Measurements from ENCODE around the gene GDPD3. TPM values are rescaled to one million over a fixed set of nuclear protein-coding genes. Genes with fewer than 3 reads are reported as not detected.

GDPD3 gene
- total and polyA plus RNA-seq, 2 of the 13 experiments (the other 11 are each of a cell fraction or from before 2014, with no cell fraction given) = 18.7 to 20.6 TPM

GRCh38 chr16:30139583-30140481 lies 26.5 kb upstream of the GDPD3 start (continued):
- no peak for TF ChIP-seq ZNF280B (CRISPR knock-in tag; IDR thresholded peaks at IDR 0.05; ENCODE audit: borderline replicate concordance)
- TF ChIP-seq ARNT (IDR thresholded peaks at IDR 0.05) = no peak
- 0 out of 2 replicates have a peak, but pooled peaks have one; percentile 21 for TF ChIP-seq ZNF574 (CRISPR knock-in tag; IDR thresholded peaks at IDR 0.05)
- TF ChIP-seq MXI1 (IDR thresholded peaks at IDR 0.05; ENCODE audit: borderline replicate concordance, low read depth, low read length) = peak; percentile 92; the same call in 2 of the 3 replicates
- TF ChIP-seq ZNF20 (CRISPR knock-in tag; IDR thresholded peaks at IDR 0.05) = no peak
- peak; percentile 61; the same call in 1 of the 2 replicates for TF ChIP-seq MIER2 (CRISPR knock-in tag; IDR thresholded peaks at IDR 0.05)
- TF ChIP-seq SALL1 (CRISPR knock-in tag; IDR thresholded peaks at IDR 0.05) = peak; percentile 89
- TF ChIP-seq ZNF3 (CRISPR knock-in tag; IDR thresholded peaks at IDR 0.05) = peak; percentile 87; the same call in 1 of the 2 replicates
- TF ChIP-seq ZNF224 (CRISPR knock-in tag; IDR thresholded peaks at IDR 0.05) = 0 out of 2 replicates have a peak, but pooled peaks have one; percentile 14
- no peak for TF ChIP-seq ZNF333 (CRISPR knock-in tag; IDR thresholded peaks at IDR 0.05; ENCODE audit: borderline replicate concordance)
- peak; percentile 67 for TF ChIP-seq HNF1B (CRISPR knock-in tag; IDR thresholded peaks at IDR 0.05)
- TF ChIP-seq CHD4 (IDR thresholded peaks at IDR 0.05; ENCODE audit: borderline replicate concordance, low read length) = peak; percentile 37; the same call in 1 of the 2 replicates
- TF ChIP-seq TBX2 (CRISPR knock-in tag; IDR thresholded peaks at IDR 0.05; ENCODE audit: borderline replicate concordance) = peak; percentile 93
- peak; percentile 50; the same call in 1 of the 2 replicates for TF ChIP-seq KAT7 (CRISPR knock-in tag; IDR thresholded peaks at IDR 0.05; ENCODE audit: borderline replicate concordance)
- peak; percentile 70 for TF ChIP-seq GABPB1 (CRISPR knock-in tag; IDR thresholded peaks at IDR 0.05)
- TF ChIP-seq E2F1 (CRISPR knock-in tag; IDR thresholded peaks at IDR 0.05) = no peak
- peak; percentile 99 for TF ChIP-seq FOXP4 (CRISPR knock-in tag; IDR thresholded peaks at IDR 0.05)
- no peak for TF ChIP-seq NFIB (CRISPR knock-in tag; IDR thresholded peaks at IDR 0.05; ENCODE audit: borderline replicate concordance)

All from HepG2 (cell line).